GM08714 (cell line): ENCODE measurements around the gene GDF10.

ENCODE experiments used
- H3K4me3 ChIP-seq: fragments of 200-500 bp; sonication (Bioruptor generic); 2 replicates; pipeline ENCODE4 v1.5.1; 2014; ENCODE audit warnings: mild to moderate bottlenecking, low read length, inconsistent platforms
- ZNF274 ChIP-seq: IDR thresholded peaks from 2 replicates; pipeline ENCODE4 v1.6.1; 2012; ENCODE audit warnings: mild to moderate bottlenecking, low read depth, low read length

The GDF10 gene

GRCh38 chr10:47294057-47294456, 5.9 kb upstream of the GDF10 start:
- TF ChIP-seq ZNF274: no peak
- H3K4me3 ChIP-seq: no peak overlapping the region

GRCh38 chr10:47294501-47294900, 5.5 kb upstream of the GDF10 start:
- no peak overlapping the region for H3K4me3 ChIP-seq
- TF ChIP-seq ZNF274: no peak

- H3K4me3 ChIP-seq: no peak overlapping the region
- TF ChIP-seq ZNF274: no peak
These were observed 4.6 kb upstream of the GDF10 start for GRCh38 chr10:47295411-47295810.

GRCh38 chr10:47296156-47296894, 3.7 kb upstream of the GDF10 start:
- no peak overlapping the region for H3K4me3 ChIP-seq
- TF ChIP-seq ZNF274: no peak

- no peak for TF ChIP-seq ZNF274
- no peak overlapping the region for H3K4me3 ChIP-seq
These were observed 3.1 kb upstream of the GDF10 start for GRCh38 chr10:47296941-47297340.

- no peak overlapping the region for H3K4me3 ChIP-seq
- TF ChIP-seq ZNF274: no peak
These were observed 2.0 kb upstream of the GDF10 start for GRCh38 chr10:47297866-47298540.

GRCh38 chr10:47298715-47299114, 1.3 kb upstream of the GDF10 start:
- no peak for TF ChIP-seq ZNF274
- no peak overlapping the region for H3K4me3 ChIP-seq

GRCh38 chr10:47300429-47300931, 483 bp downstream of the GDF10 start:
- TF ChIP-seq ZNF274: no peak
- H3K4me3 ChIP-seq: no peak overlapping the region

GRCh38 chr10:47301833-47302232, 1.8 kb downstream of the GDF10 start:
- H3K4me3 ChIP-seq: no peak overlapping the region
- TF ChIP-seq ZNF274: no peak

GRCh38 chr10:47303105-47303504, 3.1 kb downstream of the GDF10 start:
- no peak overlapping the region for H3K4me3 ChIP-seq
- TF ChIP-seq ZNF274: no peak

- no peak for TF ChIP-seq ZNF274
- H3K4me3 ChIP-seq: no peak overlapping the region
These were observed 3.9 kb downstream of the GDF10 start for GRCh38 chr10:47303866-47304265.

GRCh38 chr10:47305566-47305965, 5.6 kb downstream of the GDF10 start:
- TF ChIP-seq ZNF274: no peak
- no peak overlapping the region for H3K4me3 ChIP-seq

GRCh38 chr10:47306387-47307210, 6.6 kb downstream of the GDF10 start:
- TF ChIP-seq ZNF274: no peak
- no peak overlapping the region for H3K4me3 ChIP-seq

GRCh38 chr10:47307381-47307780, 7.4 kb downstream of the GDF10 start:
- no peak overlapping the region for H3K4me3 ChIP-seq
- no peak for TF ChIP-seq ZNF274
